ENCODE measurements around the gene NADK.
A peak's percentile ranks its signal among the peaks of the same experiment; 100 is the strongest.
"Not testable (repeated sequence)": the region's sequence is repeated elsewhere in the genome, so short reads cannot be mapped to it uniquely, and the experiment has no call there.

Gene NADK

DNA sequence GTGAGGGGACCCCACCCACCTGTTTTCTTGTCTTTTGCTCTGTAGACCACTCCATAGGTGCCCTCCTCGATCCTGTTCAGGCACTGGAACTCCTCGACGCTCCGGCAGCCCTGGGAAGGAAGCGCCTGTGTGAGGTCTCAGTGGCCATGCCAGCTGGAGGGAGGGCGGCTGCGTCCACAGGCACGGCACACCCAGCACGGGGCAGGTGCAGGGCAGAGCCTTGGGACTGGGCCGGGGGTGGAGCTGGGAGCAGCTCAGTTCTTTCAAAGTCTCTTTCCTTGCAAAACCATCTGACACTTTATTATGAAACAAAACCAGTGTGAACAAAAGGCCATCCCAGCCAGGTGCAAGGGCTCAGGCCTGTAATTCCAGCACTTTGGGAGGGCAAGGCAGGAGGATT lies 72.6 kb downstream of the NADK start:
- not testable (repeated sequence) for H2BK120ac ChIP-seq (ENCODE audit: low read depth, low read length); H3K36me3 ChIP-seq (replicated peaks in 1 of 2; ENCODE audit: control insufficient read depth in 2 of 2, insufficient read depth in 2 of 2, low read length in 2 of 2); H4K8ac ChIP-seq (ENCODE audit: low read depth, low read length); DNase-seq (ENCODE audit: low spot score); H2BK15ac ChIP-seq (ENCODE audit: low read length); H2BK12ac ChIP-seq (ENCODE audit: low read length); H3K4ac ChIP-seq (ENCODE audit: low read length); H3K18ac ChIP-seq (ENCODE audit: low read length); H3K23ac ChIP-seq (ENCODE audit: low read depth, low read length, poor library complexity); H4K91ac ChIP-seq (ENCODE audit: low read depth, low read length, poor library complexity); H2BK5ac ChIP-seq (ENCODE audit: low read length); H3K27me3 ChIP-seq (ENCODE audit: control insufficient read depth in 3 of 3, insufficient read depth in 3 of 3, low read depth in 1 of 3, low read length in 3 of 3); H3K4me2 ChIP-seq (ENCODE audit: insufficient read depth, low read length, poor library complexity, severe bottlenecking); H3K4me3 ChIP-seq (ENCODE audit: low read length in 2 of 2); H3K4me1 ChIP-seq (ENCODE audit: control insufficient read depth in 2 of 2, insufficient read depth in 1 of 2, low read depth in 1 of 2, low read length in 2 of 2); H3K9me3 ChIP-seq (replicated peaks in 1 of 2; ENCODE audit: control insufficient read depth in 2 of 2, insufficient read depth in 1 of 2, low read depth in 1 of 2, low read length in 2 of 2); H2AK5ac ChIP-seq (ENCODE audit: low read depth, low read length); H2AFZ ChIP-seq (ENCODE audit: low read length); H3K79me1 ChIP-seq (ENCODE audit: low read depth, low read length); H3K14ac ChIP-seq (ENCODE audit: low read length); H3K27ac ChIP-seq (replicated peaks; ENCODE audit: low read length); H3K9ac ChIP-seq (ENCODE audit: low read depth, low read length, poor library complexity)
- WGBS, 2 donors (ENCODE audit: extremely low coverage in 2 of 2, insufficient read length in 2 of 2, insufficient replicate concordance in 1 of 2), result no CpG with 5 or more reads among the region's 10 CpGs

DNA sequence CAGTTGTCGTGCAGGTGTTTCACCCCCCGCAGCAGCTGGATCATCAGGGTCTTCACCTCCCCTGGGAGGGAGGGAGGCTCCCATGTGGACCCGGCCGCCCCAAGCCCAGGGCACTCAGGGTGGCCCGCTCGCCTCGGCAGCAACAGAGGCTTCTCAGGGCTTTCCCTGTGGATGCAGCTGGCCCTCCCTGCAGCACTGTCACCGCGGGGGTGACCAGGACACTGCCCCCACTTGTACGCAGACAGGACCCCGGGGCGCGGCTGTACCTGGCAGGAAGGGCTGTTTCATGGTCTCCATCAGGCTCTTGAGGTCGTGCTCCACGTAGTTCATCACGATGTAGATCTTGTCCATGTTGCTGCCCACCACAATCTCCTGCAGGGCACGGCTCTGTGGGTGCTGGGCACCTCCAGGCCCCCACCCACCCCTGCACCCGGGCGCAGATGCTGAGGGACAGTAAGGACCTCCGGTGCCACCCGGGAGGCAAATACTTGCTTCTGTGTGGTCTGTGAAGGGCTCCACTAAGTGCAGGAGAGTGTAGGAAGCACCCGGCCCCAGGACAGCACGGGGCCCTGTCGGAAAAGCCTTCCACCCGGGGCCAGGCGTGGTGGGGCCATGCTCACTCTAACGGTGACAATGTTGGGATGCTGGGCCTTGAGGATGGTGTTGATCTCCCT lies 73.8 kb downstream of the NADK start:
- H3K4me2 ChIP-seq (ENCODE audit: insufficient read depth, low read length, poor library complexity, severe bottlenecking); H3K18ac ChIP-seq (ENCODE audit: low read length); DNase-seq (ENCODE audit: low spot score); H3K27ac ChIP-seq (replicated peaks; ENCODE audit: low read length); H3K27me3 ChIP-seq (ENCODE audit: control insufficient read depth in 3 of 3, insufficient read depth in 3 of 3, low read depth in 1 of 3, low read length in 3 of 3); H3K36me3 ChIP-seq (replicated peaks in 1 of 2; ENCODE audit: control insufficient read depth in 2 of 2, insufficient read depth in 2 of 2, low read length in 2 of 2); H3K4me1 ChIP-seq (ENCODE audit: control insufficient read depth in 2 of 2, insufficient read depth in 1 of 2, low read depth in 1 of 2, low read length in 2 of 2); H3K79me1 ChIP-seq (ENCODE audit: low read depth, low read length); H3K9me3 ChIP-seq (replicated peaks in 1 of 2; ENCODE audit: control insufficient read depth in 2 of 2, insufficient read depth in 1 of 2, low read depth in 1 of 2, low read length in 2 of 2); H3K14ac ChIP-seq (ENCODE audit: low read length); H4K8ac ChIP-seq (ENCODE audit: low read depth, low read length); H4K91ac ChIP-seq (ENCODE audit: low read depth, low read length, poor library complexity); H2BK12ac ChIP-seq (ENCODE audit: low read length); H2AK5ac ChIP-seq (ENCODE audit: low read depth, low read length); H2BK120ac ChIP-seq (ENCODE audit: low read depth, low read length); H2BK15ac ChIP-seq (ENCODE audit: low read length); H3K23ac ChIP-seq (ENCODE audit: low read depth, low read length, poor library complexity); H3K9ac ChIP-seq (ENCODE audit: low read depth, low read length, poor library complexity); H3K4ac ChIP-seq (ENCODE audit: low read length); H2BK5ac ChIP-seq (ENCODE audit: low read length); H2AFZ ChIP-seq (ENCODE audit: low read length); H3K4me3 ChIP-seq (ENCODE audit: low read length in 2 of 2): not testable (repeated sequence)
- WGBS, 2 donors (ENCODE audit: extremely low coverage in 2 of 2, insufficient read length in 2 of 2, insufficient replicate concordance in 1 of 2), result no CpG with 5 or more reads among the region's 27 CpGs

DNA sequence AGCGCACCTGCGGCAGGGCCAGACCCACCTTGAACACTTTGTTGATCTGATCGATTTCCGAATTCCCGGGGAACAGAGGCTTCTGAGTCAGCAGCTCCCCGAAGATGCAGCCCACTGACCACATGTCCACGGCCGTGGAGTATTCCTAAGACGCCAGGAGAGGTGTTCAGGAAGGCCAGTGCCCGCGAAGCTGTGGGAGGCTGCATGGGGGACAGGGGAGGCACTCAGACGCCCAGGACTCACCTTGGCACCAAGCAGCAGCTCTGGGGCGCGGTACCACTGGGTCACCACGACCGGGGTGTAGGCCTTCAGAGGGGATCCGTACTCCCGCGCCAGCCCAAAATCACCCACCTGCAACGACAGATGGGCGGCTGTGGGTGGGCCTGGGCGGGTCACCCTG lies 74.5 kb downstream of the NADK start:
- H3K79me1 ChIP-seq (ENCODE audit: low read depth, low read length), result no peaks in the 10 kb centered on the region
- no peak overlapping the region for H3K4me2 ChIP-seq (ENCODE audit: insufficient read depth, low read length, poor library complexity, severe bottlenecking)
- no CpG with 5 or more reads among the region's 22 CpGs for WGBS, 2 donors (ENCODE audit: extremely low coverage in 2 of 2, insufficient read length in 2 of 2, insufficient replicate concordance in 1 of 2)
- H3K18ac ChIP-seq (ENCODE audit: low read length), result no peak overlapping the region
- H3K9me3 ChIP-seq (replicated peaks in 1 of 2; ENCODE audit: control insufficient read depth in 2 of 2, insufficient read depth in 1 of 2, low read depth in 1 of 2, low read length in 2 of 2), result no peaks in the 10 kb centered on the region
- no peak overlapping the region for H4K91ac ChIP-seq (ENCODE audit: low read depth, low read length, poor library complexity)
- H4K8ac ChIP-seq (ENCODE audit: low read depth, low read length), result peak overlapping the region; percentile 17
- H3K27ac ChIP-seq (replicated peaks; ENCODE audit: low read length), result no peak overlapping the region
- no peak overlapping the region for H3K4me3 ChIP-seq (ENCODE audit: low read length in 2 of 2)
- H2AK5ac ChIP-seq (ENCODE audit: low read depth, low read length), result no peak overlapping the region
- H3K4ac ChIP-seq (ENCODE audit: low read length), result no peak overlapping the region
- H2AFZ ChIP-seq (ENCODE audit: low read length), result no peak overlapping the region
- H2BK5ac ChIP-seq (ENCODE audit: low read length), result no peak overlapping the region
- no peak overlapping the region for H3K23ac ChIP-seq (ENCODE audit: low read depth, low read length, poor library complexity)
- H3K14ac ChIP-seq (ENCODE audit: low read length), result no peak overlapping the region
- peaks cover 0 to 5% of the 10 kb centered on the region in 2 donors for H3K36me3 ChIP-seq (replicated peaks in 1 of 2; ENCODE audit: control insufficient read depth in 2 of 2, insufficient read depth in 2 of 2, low read length in 2 of 2)
- H2BK15ac ChIP-seq (ENCODE audit: low read length), result no peak overlapping the region
- H2BK12ac ChIP-seq (ENCODE audit: low read length), result no peak overlapping the region
- no peak for DNase-seq (ENCODE audit: low spot score)
- no peaks in the 10 kb centered on the region for H3K4me1 ChIP-seq (ENCODE audit: control insufficient read depth in 2 of 2, insufficient read depth in 1 of 2, low read depth in 1 of 2, low read length in 2 of 2)
- no peak overlapping the region for H2BK120ac ChIP-seq (ENCODE audit: low read depth, low read length)
- no peak overlapping the region for H3K9ac ChIP-seq (ENCODE audit: low read depth, low read length, poor library complexity)
- no peaks in the 10 kb centered on the region for H3K27me3 ChIP-seq (ENCODE audit: control insufficient read depth in 3 of 3, insufficient read depth in 3 of 3, low read depth in 1 of 3, low read length in 3 of 3)

DNA sequence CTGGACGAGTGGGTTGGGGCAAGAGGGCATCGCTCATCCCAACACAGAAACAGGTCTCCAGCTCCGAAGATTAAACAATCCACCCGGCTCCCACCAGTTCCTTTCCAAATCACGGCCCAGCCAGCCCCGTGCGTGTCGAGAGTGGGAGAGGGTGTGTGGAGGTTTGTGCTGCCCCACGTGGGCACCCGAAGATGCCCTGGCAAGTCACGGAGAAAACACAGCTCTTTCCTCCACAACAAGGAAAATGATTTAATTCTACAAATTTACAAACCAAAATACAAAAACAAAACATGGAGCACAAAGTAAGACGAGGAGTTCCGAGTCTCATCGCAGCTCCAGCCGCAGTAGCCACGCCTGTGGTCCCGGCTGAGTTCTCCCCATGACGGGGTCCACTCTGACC lies 75.8 kb downstream of the NADK start:
- not testable (repeated sequence) for H3K18ac ChIP-seq (ENCODE audit: low read length); H2BK5ac ChIP-seq (ENCODE audit: low read length); H3K27me3 ChIP-seq (ENCODE audit: control insufficient read depth in 3 of 3, insufficient read depth in 3 of 3, low read depth in 1 of 3, low read length in 3 of 3); H4K8ac ChIP-seq (ENCODE audit: low read depth, low read length); H3K4me3 ChIP-seq (ENCODE audit: low read length in 2 of 2); H2AFZ ChIP-seq (ENCODE audit: low read length); H4K91ac ChIP-seq (ENCODE audit: low read depth, low read length, poor library complexity); H3K36me3 ChIP-seq (replicated peaks in 1 of 2; ENCODE audit: control insufficient read depth in 2 of 2, insufficient read depth in 2 of 2, low read length in 2 of 2); H3K27ac ChIP-seq (replicated peaks; ENCODE audit: low read length); H2AK5ac ChIP-seq (ENCODE audit: low read depth, low read length); H3K79me1 ChIP-seq (ENCODE audit: low read depth, low read length); H2BK12ac ChIP-seq (ENCODE audit: low read length); H3K4me1 ChIP-seq (ENCODE audit: control insufficient read depth in 2 of 2, insufficient read depth in 1 of 2, low read depth in 1 of 2, low read length in 2 of 2); DNase-seq (ENCODE audit: low spot score); H3K4ac ChIP-seq (ENCODE audit: low read length); H2BK15ac ChIP-seq (ENCODE audit: low read length); H3K9ac ChIP-seq (ENCODE audit: low read depth, low read length, poor library complexity); H3K23ac ChIP-seq (ENCODE audit: low read depth, low read length, poor library complexity); H3K9me3 ChIP-seq (replicated peaks in 1 of 2; ENCODE audit: control insufficient read depth in 2 of 2, insufficient read depth in 1 of 2, low read depth in 1 of 2, low read length in 2 of 2); H2BK120ac ChIP-seq (ENCODE audit: low read depth, low read length); H3K14ac ChIP-seq (ENCODE audit: low read length); H3K4me2 ChIP-seq (ENCODE audit: insufficient read depth, low read length, poor library complexity, severe bottlenecking)
- no CpG with 5 or more reads among the region's 18 CpGs for WGBS, 2 donors (ENCODE audit: extremely low coverage in 2 of 2, insufficient read length in 2 of 2, insufficient replicate concordance in 1 of 2)

Data from neuronal stem cell (in vitro differentiated cells).